Measurements from ENCODE around the gene SCNN1G. TPM values are rescaled to one million over a fixed set of nuclear protein-coding genes. Genes with fewer than 3 reads are reported as not detected.

Gene SCNN1G
- polyA plus RNA-seq, 3 donors: not detected

DNA sequence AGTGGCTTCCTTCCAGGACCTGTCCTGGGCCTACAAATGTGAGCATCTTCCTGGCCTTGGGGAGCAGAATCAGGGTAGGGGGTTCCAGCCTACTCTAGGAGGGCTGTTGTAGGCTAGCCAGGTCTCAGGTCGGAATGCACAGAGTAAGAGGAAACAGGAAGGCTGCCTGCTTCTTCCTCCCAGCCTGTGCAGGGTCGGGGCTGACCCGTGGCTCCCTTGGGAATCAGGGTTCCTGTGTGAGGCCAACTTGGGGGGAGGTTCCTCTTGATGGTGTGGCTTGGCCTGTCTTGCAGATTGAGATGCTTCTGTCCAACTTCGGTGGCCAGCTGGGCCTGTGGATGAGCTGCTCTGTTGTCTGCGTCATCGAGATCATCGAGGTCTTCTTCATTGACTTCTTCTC, 32.3 kb downstream of the SCNN1G start:
- no peaks in the 10 kb centered on the region for H4K20me1 ChIP-seq (ENCODE audit: insufficient read depth, low read length)
- Mint-ChIP-seq H3K4me1 (no peaks in the 10 kb centered on the region), H3K9me3 (peaks cover 0 to 7% (median 2%) of the 10 kb centered on the region in 7 donors), H3K27ac (peak overlapping the region in 1 of 7 donors; percentile 14), H3K4me3 (no peak overlapping the region), H3K36me3 (no peaks in the 10 kb centered on the region), H3K27me3 (ENCODE audit: low read depth in 3 of 3) (peaks cover 1 to 4% (median 3%) of the 10 kb centered on the region in 3 donors)
- H3K36me3 ChIP-seq (replicated peaks in 1 of 2; ENCODE audit: control insufficient read depth in 1 of 2, insufficient read depth in 2 of 2, low read length in 2 of 2): no peaks in the 10 kb centered on the region
- intact Hi-C loops (cut with micrococcal nuclease): no loop called here
- H3K79me2 ChIP-seq (ENCODE audit: insufficient read depth, low read length): no peaks in the 10 kb centered on the region
- H3K9ac ChIP-seq (ENCODE audit: insufficient read depth, low read length, poor library complexity, severe bottlenecking): no peak overlapping the region
- no peak overlapping the region for H2AFZ ChIP-seq (ENCODE audit: insufficient read depth, low read depth, low read length, poor library complexity, severe bottlenecking)
- DNase-seq: no peak
- no peak overlapping the region for H3K27ac ChIP-seq (ENCODE audit: low read depth in 1 of 2, low read length in 2 of 2)
- WGBS (ENCODE audit: insufficient coverage): 62% methylated on average over 7 of the region's 7 CpGs
- no peaks in the 10 kb centered on the region for H3K27me3 ChIP-seq (ENCODE audit: control insufficient read depth in 2 of 2, insufficient read depth in 2 of 2, low read length in 2 of 2)
- no peak overlapping the region for H3K4me2 ChIP-seq (replicated peaks; ENCODE audit: extremely low read depth, low read length, poor library complexity, severe bottlenecking)
- H3K4me1 ChIP-seq (ENCODE audit: control insufficient read depth in 1 of 2, insufficient read depth in 2 of 2, low read length in 2 of 2): no peaks in the 10 kb centered on the region
- no peaks in the 10 kb centered on the region for H3K9me3 ChIP-seq (replicated peaks in 1 of 2; ENCODE audit: control insufficient read depth in 1 of 2, insufficient read depth in 1 of 2, low read length in 2 of 2)
- no peak overlapping the region for H3K4me3 ChIP-seq (replicated peaks in 1 of 3; ENCODE audit: low read depth in 2 of 3, low read length in 3 of 3)
- TF ChIP-seq, protein P1, sequence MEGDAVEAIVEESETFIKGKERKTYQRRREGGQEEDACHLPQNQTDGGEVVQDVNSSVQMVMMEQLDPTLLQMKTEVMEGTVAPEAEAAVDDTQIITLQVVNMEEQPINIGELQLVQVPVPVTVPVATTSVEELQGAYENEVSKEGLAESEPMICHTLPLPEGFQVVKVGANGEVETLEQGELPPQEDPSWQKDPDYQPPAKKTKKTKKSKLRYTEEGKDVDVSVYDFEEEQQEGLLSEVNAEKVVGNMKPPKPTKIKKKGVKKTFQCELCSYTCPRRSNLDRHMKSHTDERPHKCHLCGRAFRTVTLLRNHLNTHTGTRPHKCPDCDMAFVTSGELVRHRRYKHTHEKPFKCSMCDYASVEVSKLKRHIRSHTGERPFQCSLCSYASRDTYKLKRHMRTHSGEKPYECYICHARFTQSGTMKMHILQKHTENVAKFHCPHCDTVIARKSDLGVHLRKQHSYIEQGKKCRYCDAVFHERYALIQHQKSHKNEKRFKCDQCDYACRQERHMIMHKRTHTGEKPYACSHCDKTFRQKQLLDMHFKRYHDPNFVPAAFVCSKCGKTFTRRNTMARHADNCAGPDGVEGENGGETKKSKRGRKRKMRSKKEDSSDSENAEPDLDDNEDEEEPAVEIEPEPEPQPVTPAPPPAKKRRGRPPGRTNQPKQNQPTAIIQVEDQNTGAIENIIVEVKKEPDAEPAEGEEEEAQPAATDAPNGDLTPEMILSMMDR (IDR thresholded peaks at IDR 0.05): no peak

DNA sequence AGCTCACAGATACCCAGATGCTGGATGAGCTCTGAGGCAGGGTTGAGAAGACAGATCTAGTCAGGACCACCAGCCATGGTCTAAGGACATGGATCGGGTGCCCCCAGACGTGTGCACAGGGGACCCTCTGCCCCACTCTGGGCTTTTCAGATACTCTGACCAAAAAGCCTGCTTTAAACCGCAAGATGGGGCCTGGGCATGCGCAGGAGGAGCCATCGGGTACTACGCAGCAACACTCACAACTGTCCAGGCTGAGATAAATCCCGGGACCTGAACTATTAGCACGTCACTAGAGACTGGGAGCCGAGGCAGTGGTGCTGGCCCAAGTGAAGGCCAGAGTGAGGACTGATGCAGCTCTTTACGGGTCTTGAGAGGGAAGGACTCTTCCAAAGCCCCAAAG, 32.9 kb downstream of the SCNN1G start:
- Mint-ChIP-seq H3K27me3 (ENCODE audit: low read depth in 3 of 3) (peaks cover 1 to 4% (median 4%) of the 10 kb centered on the region in 3 donors), H3K4me1 (no peaks in the 10 kb centered on the region), H3K4me3 (no peak overlapping the region), H3K36me3 (no peaks in the 10 kb centered on the region), H3K27ac (no peak overlapping the region), H3K9me3 (peaks cover 0 to 7% (median 2%) of the 10 kb centered on the region in 7 donors)
- no peak overlapping the region for H3K4me3 ChIP-seq (replicated peaks in 1 of 3; ENCODE audit: low read depth in 2 of 3, low read length in 3 of 3)
- H2AFZ ChIP-seq (ENCODE audit: insufficient read depth, low read depth, low read length, poor library complexity, severe bottlenecking): no peak overlapping the region
- intact Hi-C loops (cut with micrococcal nuclease): no loop called here
- H3K36me3 ChIP-seq (replicated peaks in 1 of 2; ENCODE audit: control insufficient read depth in 1 of 2, insufficient read depth in 2 of 2, low read length in 2 of 2): no peaks in the 10 kb centered on the region
- H3K4me2 ChIP-seq (replicated peaks; ENCODE audit: extremely low read depth, low read length, poor library complexity, severe bottlenecking): no peak overlapping the region
- no peaks in the 10 kb centered on the region for H4K20me1 ChIP-seq (ENCODE audit: insufficient read depth, low read length)
- TF ChIP-seq, protein P1 (IDR thresholded peaks at IDR 0.05): no peak
- no peak for DNase-seq
- H3K9me3 ChIP-seq (replicated peaks in 1 of 2; ENCODE audit: control insufficient read depth in 1 of 2, insufficient read depth in 1 of 2, low read length in 2 of 2): no peaks in the 10 kb centered on the region
- H3K9ac ChIP-seq (ENCODE audit: insufficient read depth, low read length, poor library complexity, severe bottlenecking): no peak overlapping the region
- H3K27ac ChIP-seq (ENCODE audit: low read depth in 1 of 2, low read length in 2 of 2): no peak overlapping the region
- no peaks in the 10 kb centered on the region for H3K27me3 ChIP-seq (ENCODE audit: control insufficient read depth in 2 of 2, insufficient read depth in 2 of 2, low read length in 2 of 2)
- no peaks in the 10 kb centered on the region for H3K4me1 ChIP-seq (ENCODE audit: control insufficient read depth in 1 of 2, insufficient read depth in 2 of 2, low read length in 2 of 2)
- WGBS (ENCODE audit: insufficient coverage): 94% methylated on average over 10 of the region's 10 CpGs
- H3K79me2 ChIP-seq (ENCODE audit: insufficient read depth, low read length): no peaks in the 10 kb centered on the region

All from CD14-positive monocyte (primary cell).